ENCODE results near the gene PSMG4.
A peak's percentile ranks its signal among the peaks of the same experiment; 100 is the strongest.

PSMG4 gene

GRCh38 chr6:3273707-3274521 is 15.2 kb downstream of the PSMG4 start:
- DNase-seq (ENCODE audit: low spot score), result no peak
- FAIRE-seq, result no peak

- DNase-seq (ENCODE audit: low spot score) (no peak), FAIRE-seq (no peak)
Measured at GRCh38 chr6:3276174-3277167, 17.7 kb downstream of the PSMG4 start.

- DNase-seq (ENCODE audit: low spot score) (no peak), FAIRE-seq (no peak)
Measured at GRCh38 chr6:3277251-3277650, 18.5 kb downstream of the PSMG4 start.

- FAIRE-seq (no peak), DNase-seq (ENCODE audit: low spot score) (no peak)
Measured at GRCh38 chr6:3277851-3278416, 19.2 kb downstream of the PSMG4 start.

GRCh38 chr6:3278691-3279090 is 19.9 kb downstream of the PSMG4 start:
- DNase-seq (ENCODE audit: low spot score) (no peak), FAIRE-seq (no peak)

GRCh38 chr6:3280091-3280490 is 21.3 kb downstream of the PSMG4 start:
- DNase-seq (ENCODE audit: low spot score), result no peak

GRCh38 chr6:3280866-3281465 is 22.2 kb downstream of the PSMG4 start:
- FAIRE-seq (no peak), DNase-seq (ENCODE audit: low spot score) (no peak)

More at GRCh38 chr6:3280091-3280490, 21.3 kb downstream of the PSMG4 start:
- no peak for FAIRE-seq

GRCh38 chr6:3281631-3282475 is 23.1 kb downstream of the PSMG4 start:
- FAIRE-seq (no peak), DNase-seq (ENCODE audit: low spot score) (peak; percentile 62)

GRCh38 chr6:3282476-3283236 is 23.9 kb downstream of the PSMG4 start:
- no peak for FAIRE-seq
- DNase-seq (ENCODE audit: low spot score), result no peak

GRCh38 chr6:3283241-3283640 is 24.5 kb downstream of the PSMG4 start:
- DNase-seq (ENCODE audit: low spot score) (no peak), FAIRE-seq (no peak)

- FAIRE-seq, result no peak
Measured at GRCh38 chr6:3283641-3284435, 25.1 kb downstream of the PSMG4 start.

GRCh38 chr6:3284436-3284876 is 25.7 kb downstream of the PSMG4 start:
- FAIRE-seq, result no peak

More at GRCh38 chr6:3283641-3284435, 25.1 kb downstream of the PSMG4 start:
- no peak for DNase-seq (ENCODE audit: low spot score)

GRCh38 chr6:3285049-3285639 is 26.4 kb downstream of the PSMG4 start:
- no peak for DNase-seq (ENCODE audit: low spot score)
- FAIRE-seq, result no peak

More at GRCh38 chr6:3284436-3284876, 25.7 kb downstream of the PSMG4 start:
- DNase-seq (ENCODE audit: low spot score), result no peak

GRCh38 chr6:3285732-3286131 is 27.0 kb downstream of the PSMG4 start:
- FAIRE-seq, result no peak
- DNase-seq (ENCODE audit: low spot score), result no peak

GRCh38 chr6:3286641-3287171 is 28.0 kb downstream of the PSMG4 start:
- FAIRE-seq, result no peak

GRCh38 chr6:3287308-3287707 is 28.6 kb downstream of the PSMG4 start:
- no peak for DNase-seq (ENCODE audit: low spot score)
- no peak for FAIRE-seq

More at GRCh38 chr6:3286641-3287171, 28.0 kb downstream of the PSMG4 start:
- DNase-seq (ENCODE audit: low spot score), result no peak

GRCh38 chr6:3287976-3288707 is 29.4 kb downstream of the PSMG4 start:
- DNase-seq (ENCODE audit: low spot score) (no peak), FAIRE-seq (no peak)

All from urothelium cell line (cell line).